Transverse colon (tissue), 4 donors: ENCODE results near the gene COP1.

ENCODE experiments used
- EP300 ChIP-seq: sonication (generic); formaldehyde crosslinking; IDR thresholded peaks from one replicate; pipeline ENCODE4 v1.6.1; 2017; ENCODE audit warnings: antibody characterized with exemption, low read depth
- POLR2A ChIP-seq: fragments of 450-650 bp; IDR thresholded peaks from one replicate; pipeline ENCODE4 v1.6.1; 2016; ENCODE audit warnings: antibody characterized with exemption, mild to moderate bottlenecking, moderate library complexity
- POLR2AphosphoS5 ChIP-seq, 3 donors: sonication (generic); formaldehyde crosslinking; IDR thresholded peaks; one replicate each; pipeline ENCODE4 v1.6.1; 2016; ENCODE audit warnings: antibody characterized with exemption in 3 of 3
- TF ChIP-seq, protein P1 (sequence below), 5 experiments: fragments of 200-600 bp in 3 of 5; fragments of 450-650 bp in 2 of 5; sonication (generic) in 3 of 5; IDR thresholded peaks; 1 replicate in 2 of 5; 2 replicates in 3 of 5; pipeline ENCODE4 v1.5.1; 2016 to 2017; ENCODE audit warnings: antibody characterized with exemption in 5 of 5, inconsistent platforms in 3 of 5, mild to moderate bottlenecking in 2 of 5, moderate library complexity in 1 of 5

DNA sequence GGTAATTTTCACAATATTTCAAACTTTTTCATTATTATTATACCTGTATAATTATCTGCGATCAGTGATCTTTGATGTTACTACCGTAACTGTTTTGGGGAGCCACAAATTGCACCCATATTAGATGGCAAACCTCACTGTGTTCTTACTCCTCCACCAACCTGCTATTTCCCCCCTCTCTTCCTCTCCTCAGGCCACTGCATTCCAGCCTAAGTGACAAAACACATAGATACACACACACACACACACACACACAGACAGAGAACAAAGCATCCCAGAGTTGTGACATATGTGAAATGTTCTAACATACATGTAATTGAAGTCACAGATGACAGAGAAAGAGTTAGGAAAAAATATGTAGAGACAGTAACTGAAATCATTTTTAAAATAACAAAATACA lies 18.5 kb downstream of the COP1 start:
- TF ChIP-seq, protein P1, sequence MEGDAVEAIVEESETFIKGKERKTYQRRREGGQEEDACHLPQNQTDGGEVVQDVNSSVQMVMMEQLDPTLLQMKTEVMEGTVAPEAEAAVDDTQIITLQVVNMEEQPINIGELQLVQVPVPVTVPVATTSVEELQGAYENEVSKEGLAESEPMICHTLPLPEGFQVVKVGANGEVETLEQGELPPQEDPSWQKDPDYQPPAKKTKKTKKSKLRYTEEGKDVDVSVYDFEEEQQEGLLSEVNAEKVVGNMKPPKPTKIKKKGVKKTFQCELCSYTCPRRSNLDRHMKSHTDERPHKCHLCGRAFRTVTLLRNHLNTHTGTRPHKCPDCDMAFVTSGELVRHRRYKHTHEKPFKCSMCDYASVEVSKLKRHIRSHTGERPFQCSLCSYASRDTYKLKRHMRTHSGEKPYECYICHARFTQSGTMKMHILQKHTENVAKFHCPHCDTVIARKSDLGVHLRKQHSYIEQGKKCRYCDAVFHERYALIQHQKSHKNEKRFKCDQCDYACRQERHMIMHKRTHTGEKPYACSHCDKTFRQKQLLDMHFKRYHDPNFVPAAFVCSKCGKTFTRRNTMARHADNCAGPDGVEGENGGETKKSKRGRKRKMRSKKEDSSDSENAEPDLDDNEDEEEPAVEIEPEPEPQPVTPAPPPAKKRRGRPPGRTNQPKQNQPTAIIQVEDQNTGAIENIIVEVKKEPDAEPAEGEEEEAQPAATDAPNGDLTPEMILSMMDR (IDR thresholded peaks at IDR 0.05): no peak
- TF ChIP-seq POLR2AphosphoS5 (IDR thresholded peaks at IDR 0.05) (no peak), POLR2A (no peak), EP300 (no peak)
